DOHH2 (cell line): ENCODE data around the gene PIAS2.

ENCODE experiments used
- CTCF ChIP-seq: fragments of 200-600 bp; sonication (generic); IDR thresholded peaks from one replicate; pipeline ENCODE4 v1.5.1; 2014; ENCODE audit warnings: antibody characterized with exemption, mild to moderate bottlenecking, low read depth, low read length; ENCODE audit not compliant: poor library complexity, severe bottlenecking
- EZH2phosphoT487 ChIP-seq: fragments of 200-600 bp; sonication (generic); IDR thresholded peaks from 2 replicates; pipeline ENCODE4 v1.6.1; 2017; ENCODE audit warnings: borderline replicate concordance, mild to moderate bottlenecking, antibody characterized with exemption, low read length, moderate library complexity, mixed read lengths

GRCh38 chr18:46793565-46793964 is 123.7 kb downstream of the PIAS2 start:
- peak; percentile 48 for TF ChIP-seq CTCF
- no peak for TF ChIP-seq EZH2phosphoT487
